Lower leg skin (tissue), 3 donors: ENCODE results near the gene MED31.

Source experiments
- POLR2A ChIP-seq, 2 donors: fragments of 450-650 bp; IDR thresholded peaks; one replicate each; pipeline ENCODE4 v1.6.1; 2016 to 2017; ENCODE audit warnings: antibody characterized with exemption in 2 of 2, mild to moderate bottlenecking in 1 of 2, moderate library complexity in 1 of 2
- TF ChIP-seq, protein P1 (sequence below), 3 donors: fragments of 450-650 bp; IDR thresholded peaks; one replicate each; pipeline ENCODE4 v1.5.1; 2016; ENCODE audit warnings: antibody characterized with exemption in 3 of 3, mild to moderate bottlenecking in 3 of 3, moderate library complexity in 2 of 3

- TF ChIP-seq POLR2A (IDR thresholded peaks at IDR 0.05) = no peak
- TF ChIP-seq, protein P1, sequence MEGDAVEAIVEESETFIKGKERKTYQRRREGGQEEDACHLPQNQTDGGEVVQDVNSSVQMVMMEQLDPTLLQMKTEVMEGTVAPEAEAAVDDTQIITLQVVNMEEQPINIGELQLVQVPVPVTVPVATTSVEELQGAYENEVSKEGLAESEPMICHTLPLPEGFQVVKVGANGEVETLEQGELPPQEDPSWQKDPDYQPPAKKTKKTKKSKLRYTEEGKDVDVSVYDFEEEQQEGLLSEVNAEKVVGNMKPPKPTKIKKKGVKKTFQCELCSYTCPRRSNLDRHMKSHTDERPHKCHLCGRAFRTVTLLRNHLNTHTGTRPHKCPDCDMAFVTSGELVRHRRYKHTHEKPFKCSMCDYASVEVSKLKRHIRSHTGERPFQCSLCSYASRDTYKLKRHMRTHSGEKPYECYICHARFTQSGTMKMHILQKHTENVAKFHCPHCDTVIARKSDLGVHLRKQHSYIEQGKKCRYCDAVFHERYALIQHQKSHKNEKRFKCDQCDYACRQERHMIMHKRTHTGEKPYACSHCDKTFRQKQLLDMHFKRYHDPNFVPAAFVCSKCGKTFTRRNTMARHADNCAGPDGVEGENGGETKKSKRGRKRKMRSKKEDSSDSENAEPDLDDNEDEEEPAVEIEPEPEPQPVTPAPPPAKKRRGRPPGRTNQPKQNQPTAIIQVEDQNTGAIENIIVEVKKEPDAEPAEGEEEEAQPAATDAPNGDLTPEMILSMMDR (IDR thresholded peaks at IDR 0.05) = no peak
These were observed 30.9 kb upstream of the MED31 start for GRCh38 chr17:6682339-6682738.
